ENCODE results near the gene PLA2R1.
A peak's percentile ranks its signal among the peaks of the same experiment; 100 is the strongest.

Gene PLA2R1

GRCh38 chr2:159946326-159946999 is 116.0 kb downstream of the PLA2R1 start:
- H3K9ac ChIP-seq (ENCODE audit: low read depth, low read length, poor library complexity, severe bottlenecking), result no peak overlapping the region
- H3K4me3 ChIP-seq (ENCODE audit: low read length, poor library complexity, severe bottlenecking), result no peak overlapping the region
- no peak for TF ChIP-seq CTCF (conservative IDR thresholded peaks at IDR 0.05; ENCODE audit: low read length)
- no peak for TF ChIP-seq EZH2phosphoT487 (IDR thresholded peaks at IDR 0.05; ENCODE audit: borderline replicate concordance)
- no peaks in the 10 kb centered on the region for H3K9me3 ChIP-seq (ENCODE audit: insufficient read depth, low read depth, low read length)
- no peak overlapping the region for H3K4me2 ChIP-seq (ENCODE audit: low read depth, low read length, poor library complexity, severe bottlenecking)
- H4K20me1 ChIP-seq (ENCODE audit: insufficient read depth, low read length, poor library complexity, severe bottlenecking), result no peaks in the 10 kb centered on the region
- H3F3A ChIP-seq (ENCODE audit: low read depth), result no peaks in the 10 kb centered on the region
- no peaks in the 10 kb centered on the region for H3K27me3 ChIP-seq (ENCODE audit: insufficient read depth, low read length, poor library complexity, severe bottlenecking)
- H3K4me1 ChIP-seq (ENCODE audit: insufficient read depth, low read length, poor library complexity, severe bottlenecking), result no peaks in the 10 kb centered on the region
- H3K9me2 ChIP-seq (replicated peaks; ENCODE audit: low read depth, low read length), result no peaks in the 10 kb centered on the region
- no peaks in the 10 kb centered on the region for H3K36me3 ChIP-seq (ENCODE audit: insufficient read depth, low read length)
- H3K79me2 ChIP-seq (ENCODE audit: insufficient read depth, low read length), result no peaks in the 10 kb centered on the region
- no peak overlapping the region for H2AFZ ChIP-seq (ENCODE audit: low read length)

GRCh38 chr2:159944874-159945273 is 117.5 kb downstream of the PLA2R1 start:
- H4K20me1 ChIP-seq (ENCODE audit: insufficient read depth, low read length, poor library complexity, severe bottlenecking), result no peaks in the 10 kb centered on the region
- no peak overlapping the region for H3K4me3 ChIP-seq (ENCODE audit: low read length, poor library complexity, severe bottlenecking)
- no peaks in the 10 kb centered on the region for H3K36me3 ChIP-seq (ENCODE audit: insufficient read depth, low read length)
- no peaks in the 10 kb centered on the region for H3F3A ChIP-seq (ENCODE audit: low read depth)
- no peaks in the 10 kb centered on the region for H3K9me3 ChIP-seq (ENCODE audit: insufficient read depth, low read depth, low read length)
- no peaks in the 10 kb centered on the region for H3K79me2 ChIP-seq (ENCODE audit: insufficient read depth, low read length)
- no peaks in the 10 kb centered on the region for H3K9me2 ChIP-seq (replicated peaks; ENCODE audit: low read depth, low read length)
- H3K4me1 ChIP-seq (ENCODE audit: insufficient read depth, low read length, poor library complexity, severe bottlenecking), result no peaks in the 10 kb centered on the region
- no peak overlapping the region for H3K9ac ChIP-seq (ENCODE audit: low read depth, low read length, poor library complexity, severe bottlenecking)
- no peak overlapping the region for H3K4me2 ChIP-seq (ENCODE audit: low read depth, low read length, poor library complexity, severe bottlenecking)
- H2AFZ ChIP-seq (ENCODE audit: low read length), result no peak overlapping the region
- no peak for TF ChIP-seq CTCF (conservative IDR thresholded peaks at IDR 0.05; ENCODE audit: low read length)
- TF ChIP-seq EZH2phosphoT487 (IDR thresholded peaks at IDR 0.05; ENCODE audit: borderline replicate concordance), result no peak
- no peaks in the 10 kb centered on the region for H3K27me3 ChIP-seq (ENCODE audit: insufficient read depth, low read length, poor library complexity, severe bottlenecking)

- Histone ChIP-seq H3F3A (ENCODE audit: low read depth) (no peaks in the 10 kb centered on the region), H3K9me3 (ENCODE audit: insufficient read depth, low read depth, low read length) (no peaks in the 10 kb centered on the region), H3K4me3 (ENCODE audit: low read length, poor library complexity, severe bottlenecking) (no peak overlapping the region), H3K27me3 (ENCODE audit: insufficient read depth, low read length, poor library complexity, severe bottlenecking) (no peaks in the 10 kb centered on the region), H3K4me2 (ENCODE audit: low read depth, low read length, poor library complexity, severe bottlenecking) (no peak overlapping the region), H3K9me2 (replicated peaks; ENCODE audit: low read depth, low read length) (no peaks in the 10 kb centered on the region), H3K4me1 (ENCODE audit: insufficient read depth, low read length, poor library complexity, severe bottlenecking) (no peaks in the 10 kb centered on the region), H3K9ac (ENCODE audit: low read depth, low read length, poor library complexity, severe bottlenecking) (no peak overlapping the region), H3K79me2 (ENCODE audit: insufficient read depth, low read length) (no peaks in the 10 kb centered on the region), H2AFZ (ENCODE audit: low read length) (0 out of 2 replicates have a peak overlapping the region, but pooled peaks have one; percentile 37), H3K36me3 (ENCODE audit: insufficient read depth, low read length) (no peaks in the 10 kb centered on the region), H4K20me1 (ENCODE audit: insufficient read depth, low read length, poor library complexity, severe bottlenecking) (no peaks in the 10 kb centered on the region)
- TF ChIP-seq CTCF (conservative IDR thresholded peaks at IDR 0.05; ENCODE audit: low read length) (no peak), EZH2phosphoT487 (IDR thresholded peaks at IDR 0.05; ENCODE audit: borderline replicate concordance) (no peak)
Observed at GRCh38 chr2:159942146-159942545, 120.3 kb downstream of the PLA2R1 start.

Measured in Loucy (cell line).